Kidney glomerular epithelial cell (primary cell): Measurements from ENCODE around the gene HNRNPA3.
"Not testable (repeated sequence)": the region's sequence is repeated elsewhere in the genome, so short reads cannot be mapped to it uniquely, and the experiment has no call there.

ENCODE experiments used
- DNase-seq: peaks from one replicate; lab custom pipeline; 2025; lab: John Stamatoyannopoulos, UW

The HNRNPA3 gene

GRCh38 chr2:177254433-177255226 lies 42.0 kb downstream of the HNRNPA3 start:
- no peak for DNase-seq

GRCh38 chr2:177255227-177255601 lies 42.6 kb downstream of the HNRNPA3 start:
- DNase-seq, result no peak

- DNase-seq, result no peak
Measured at GRCh38 chr2:177256026-177256425, 43.4 kb downstream of the HNRNPA3 start.

- no peak for DNase-seq
Measured at GRCh38 chr2:177256695-177257094, 44.1 kb downstream of the HNRNPA3 start.

GRCh38 chr2:177257471-177257870 lies 44.9 kb downstream of the HNRNPA3 start:
- DNase-seq, result no peak

GRCh38 chr2:177258059-177258458 lies 45.5 kb downstream of the HNRNPA3 start:
- DNase-seq, result no peak

GRCh38 chr2:177260379-177260778 lies 47.8 kb downstream of the HNRNPA3 start:
- no peak for DNase-seq

GRCh38 chr2:177261116-177262060 lies 48.8 kb downstream of the HNRNPA3 start:
- no peak for DNase-seq

- no peak for DNase-seq
Measured at GRCh38 chr2:177262092-177262491, 49.5 kb downstream of the HNRNPA3 start.

- no peak for DNase-seq
Measured at GRCh38 chr2:177262958-177263450, 50.4 kb downstream of the HNRNPA3 start.

GRCh38 chr2:177263451-177264208 lies 51.0 kb downstream of the HNRNPA3 start:
- DNase-seq, result peak; percentile 83

GRCh38 chr2:177264209-177264692 lies 51.7 kb downstream of the HNRNPA3 start:
- no peak for DNase-seq

- DNase-seq, result peak; percentile 67
Measured at GRCh38 chr2:177264693-177265587, 52.3 kb downstream of the HNRNPA3 start, which contains the start of gene NFE2L2. NFE2L2 (minus strand) TSS chr2:177264727; CDS start chr2:177264576, 151 bp downstream.

GRCh38 chr2:177265824-177266817 lies 53.5 kb downstream of the HNRNPA3 start:
- peak; percentile 92 for DNase-seq

GRCh38 chr2:177266955-177267354 lies 54.4 kb downstream of the HNRNPA3 start:
- not testable (repeated sequence) for DNase-seq

GRCh38 chr2:177268187-177268871 lies 55.7 kb downstream of the HNRNPA3 start:
- DNase-seq, result no peak

- DNase-seq, result no peak
Measured at GRCh38 chr2:177268901-177269300, 56.3 kb downstream of the HNRNPA3 start.

GRCh38 chr2:177270531-177270930 lies 57.9 kb downstream of the HNRNPA3 start:
- no peak for DNase-seq
